Measurements from ENCODE around the gene ZMYND15. TPM values are rescaled to one million over a fixed set of nuclear protein-coding genes. Genes with fewer than 3 reads are reported as not detected.

The ZMYND15 gene
- total and polyA plus RNA-seq, 2 of the 13 experiments (the other 11 are each of a cell fraction or from before 2014, with no cell fraction given) = 0.24 to 2.7 TPM

- TF ChIP-seq ARID4A (CRISPR knock-in tag; IDR thresholded peaks at IDR 0.05; ENCODE audit: borderline replicate concordance) (peak; percentile 88), RERE (CRISPR knock-in tag; IDR thresholded peaks at IDR 0.05; ENCODE audit: low read depth) (peak; percentile 77), TOPORS (CRISPR knock-in tag; IDR thresholded peaks at IDR 0.05) (peak; percentile 82; the same call in 1 of the 2 replicates), SNAPC4 (CRISPR knock-in tag; IDR thresholded peaks at IDR 0.05) (peak; percentile 74; the same call in 1 of the 2 replicates), ZC3H4 (CRISPR knock-in tag; IDR thresholded peaks at IDR 0.05; ENCODE audit: borderline replicate concordance) (no peak), CENPT (CRISPR knock-in tag; IDR thresholded peaks at IDR 0.05; ENCODE audit: low read depth) (no peak), ARNT2 (CRISPR knock-in tag; IDR thresholded peaks at IDR 0.05; ENCODE audit: low read depth) (peak; percentile 67; the same call in 1 of the 2 replicates), THRA (CRISPR knock-in tag; IDR thresholded peaks at IDR 0.05; ENCODE audit: borderline replicate concordance) (peak; percentile 55; the same call in 1 of the 2 replicates), ZNF282 (IDR thresholded peaks at IDR 0.05; ENCODE audit: partially characterized antibody) (no peak), KDM3A (CRISPR knock-in tag; IDR thresholded peaks at IDR 0.05; ENCODE audit: low read depth) (0 out of 2 replicates have a peak, but pooled peaks have one; percentile 78), ZBTB7B (CRISPR knock-in tag; IDR thresholded peaks at IDR 0.05) (0 out of 2 replicates have a peak, but pooled peaks have one; percentile 38)
Observed at GRCh38 chr17:4771519-4772234, 32.0 kb downstream of the ZMYND15 start, which contains the start of gene TM4SF5 (continued).
